Caki2 (cell line): ENCODE data around the gene LRP3. TPM values are rescaled to one million over a fixed set of nuclear protein-coding genes. Genes with fewer than 3 reads are reported as not detected.
"Not testable (repeated sequence)": the region's sequence is repeated elsewhere in the genome, so short reads cannot be mapped to it uniquely, and the experiment has no call there.

Source experiments
- DNase-seq: peaks from one replicate; pipeline ENCODE4 v3.0.0-alpha.2; 2015; ENCODE audit warnings: low read depth
- in situ Hi-C: cut with HindIII; loops from 2 replicates; pipeline ENCODE4 v1.10.0; 2016; ENCODE audit warnings: low sequenced_read_pairs, low pct_unique_long_range_greater_than_20kb, mixed read lengths
- total RNA-seq: library from RNA; depleted of rRNA; stranded (reverse); fragments of >200 nt; shearing (Covaris generic); gene quantifications from 2 replicates; pipeline ENCODE4 v1.2.3, GENCODE V29; 2014; ENCODE audit warnings: low replicate concordance

Gene LRP3
- total RNA-seq, 1 experiment from 2014 or later = 53.6 TPM

- in situ Hi-C loops = no loop called here
Observed at GRCh38 chr19:33174186-33174585, 19.9 kb upstream of the LRP3 start.

DNA sequence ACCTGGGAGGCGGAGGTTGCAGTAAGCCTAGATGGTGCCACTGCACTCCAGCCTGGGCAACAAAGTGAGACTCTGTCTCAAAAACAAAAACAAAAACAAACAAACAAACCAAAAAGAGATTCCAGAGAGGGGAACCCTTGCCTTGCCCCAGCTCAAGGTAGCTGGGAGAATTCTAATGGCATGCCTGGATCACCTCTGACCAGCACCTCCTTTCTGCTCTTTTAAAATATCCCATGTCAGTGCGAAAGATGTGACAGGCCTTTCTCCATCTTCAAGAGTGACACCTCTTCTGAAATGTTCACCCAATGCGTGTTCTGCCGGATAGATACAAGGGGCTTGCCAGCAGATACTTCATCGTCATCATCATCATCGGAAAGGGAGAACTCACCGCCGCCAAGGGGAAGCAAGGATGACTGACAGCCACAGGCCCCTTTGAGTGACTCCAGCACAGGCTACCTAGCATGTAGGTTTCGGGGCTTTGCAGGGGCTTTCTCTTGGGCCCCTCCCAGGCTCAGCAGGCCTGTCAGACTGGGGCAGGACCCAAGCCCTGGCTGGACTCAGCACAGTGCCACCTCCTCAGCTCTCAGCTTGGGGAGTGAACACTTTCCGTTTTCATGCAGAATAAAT lies 18.9 kb upstream of the LRP3 start:
- no peak for DNase-seq
- in situ Hi-C loops = no loop called here

More at GRCh38 chr19:33174186-33174585, 19.9 kb upstream of the LRP3 start:
- no peak for DNase-seq

DNA sequence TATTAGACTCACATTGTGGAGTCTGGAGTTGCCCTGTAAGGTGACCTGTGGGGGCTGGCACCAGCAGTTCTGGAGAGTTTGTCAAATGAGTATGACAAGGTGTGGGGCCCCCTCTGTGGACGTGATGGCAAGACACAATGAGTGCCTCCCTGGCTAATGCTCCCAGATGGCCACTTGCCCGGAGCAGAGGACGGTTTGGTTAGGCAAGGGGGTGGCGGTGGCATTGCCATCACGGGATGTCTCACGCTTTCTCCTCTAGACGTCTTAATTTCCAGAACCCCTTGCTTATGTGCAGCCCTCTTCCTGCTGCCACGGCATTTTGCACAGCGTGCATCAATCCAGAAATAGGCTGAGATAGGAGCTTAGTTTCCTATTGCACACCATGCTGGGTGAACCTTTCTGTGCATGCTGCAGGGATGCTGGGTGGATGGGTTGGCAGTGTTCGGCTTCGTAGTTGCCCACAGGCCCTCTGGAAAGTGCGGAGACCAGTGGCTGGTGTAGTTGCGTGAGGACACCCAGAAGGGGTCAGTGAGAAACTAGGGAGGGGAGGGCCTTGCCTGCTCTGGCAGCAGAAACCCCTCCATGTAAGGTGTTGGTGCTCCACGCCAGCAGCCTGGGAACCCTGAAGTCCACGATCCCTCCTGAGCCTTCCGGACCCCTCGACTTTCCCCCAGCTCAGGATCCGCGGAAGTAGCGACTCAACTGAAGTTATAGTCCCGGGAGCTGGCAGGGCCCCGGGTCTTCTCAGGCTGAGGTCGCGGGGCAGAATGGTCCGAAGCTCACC lies 18.1 kb upstream of the LRP3 start:
- no peak for DNase-seq
- in situ Hi-C loops = no loop called here

DNA sequence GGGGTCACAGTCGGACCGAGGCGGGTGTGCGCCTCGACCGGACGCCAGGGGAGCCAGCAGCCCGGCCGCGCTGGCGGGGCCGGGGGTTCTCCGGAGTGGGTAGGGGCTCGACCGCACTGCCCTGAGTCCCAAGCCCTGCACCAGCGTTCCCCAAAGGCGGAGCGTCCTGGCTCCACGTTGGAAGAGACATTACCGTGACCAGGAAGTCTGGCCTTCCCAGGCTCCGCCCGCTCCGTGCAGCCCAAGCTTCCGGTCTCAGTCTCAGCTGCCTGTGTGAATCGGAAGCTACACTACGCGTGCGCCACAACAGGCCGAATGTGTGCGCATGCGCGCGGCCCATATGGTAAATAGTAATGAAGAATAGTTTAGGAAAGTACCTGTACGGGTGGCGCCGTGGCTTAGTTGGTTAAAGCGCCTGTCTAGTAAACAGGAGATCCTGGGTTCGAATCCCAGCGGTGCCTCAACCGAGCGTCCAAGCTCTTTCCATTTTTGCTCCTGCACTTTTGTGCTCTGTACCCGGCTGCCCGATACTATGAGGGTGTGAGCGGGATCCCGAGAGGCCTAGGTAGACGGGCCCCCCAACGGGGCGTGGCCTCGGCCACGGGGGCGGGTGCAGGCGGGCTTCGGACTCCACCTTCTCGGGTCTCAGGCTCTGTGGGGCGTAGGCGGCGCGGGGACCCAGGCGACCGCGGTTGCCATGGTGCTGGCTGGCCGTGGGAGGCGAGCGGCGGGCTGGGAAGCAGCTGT lies 17.3 kb upstream of the LRP3 start:
- in situ Hi-C loops = no loop called here

DNA sequence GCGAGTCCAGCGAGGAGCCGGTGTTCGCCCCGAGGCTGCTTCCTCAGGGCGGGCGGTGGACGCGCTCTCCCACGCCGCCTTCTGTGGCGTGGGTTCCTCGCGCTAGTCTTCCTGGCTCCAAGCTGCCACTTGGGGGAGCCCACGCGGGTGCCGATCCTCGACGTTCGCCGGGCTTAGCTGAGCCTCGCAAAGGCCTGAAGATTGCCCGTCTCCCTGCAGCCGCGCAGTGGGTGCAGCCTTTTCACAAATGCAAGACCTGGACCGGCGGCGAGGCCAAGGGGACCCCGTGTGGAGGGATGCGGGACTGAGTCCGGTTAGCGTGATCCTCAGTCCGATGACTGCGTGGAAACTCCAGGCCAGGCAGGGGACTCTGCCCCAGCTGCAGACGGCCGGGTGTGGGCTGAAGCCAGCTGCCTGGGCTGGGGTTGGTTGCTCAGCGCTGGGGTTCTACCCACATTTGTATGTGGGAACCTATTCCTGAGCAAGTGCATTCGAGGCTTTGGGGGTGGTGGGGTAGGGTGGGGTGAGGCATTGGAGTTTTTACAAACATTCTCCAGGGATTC lies 16.6 kb upstream of the LRP3 start:
- in situ Hi-C loops = no loop called here
- DNase-seq = no peak

More for the DNA sequence above, 17.3 kb upstream of the LRP3 start:
- DNase-seq = peak; percentile 100

DNA sequence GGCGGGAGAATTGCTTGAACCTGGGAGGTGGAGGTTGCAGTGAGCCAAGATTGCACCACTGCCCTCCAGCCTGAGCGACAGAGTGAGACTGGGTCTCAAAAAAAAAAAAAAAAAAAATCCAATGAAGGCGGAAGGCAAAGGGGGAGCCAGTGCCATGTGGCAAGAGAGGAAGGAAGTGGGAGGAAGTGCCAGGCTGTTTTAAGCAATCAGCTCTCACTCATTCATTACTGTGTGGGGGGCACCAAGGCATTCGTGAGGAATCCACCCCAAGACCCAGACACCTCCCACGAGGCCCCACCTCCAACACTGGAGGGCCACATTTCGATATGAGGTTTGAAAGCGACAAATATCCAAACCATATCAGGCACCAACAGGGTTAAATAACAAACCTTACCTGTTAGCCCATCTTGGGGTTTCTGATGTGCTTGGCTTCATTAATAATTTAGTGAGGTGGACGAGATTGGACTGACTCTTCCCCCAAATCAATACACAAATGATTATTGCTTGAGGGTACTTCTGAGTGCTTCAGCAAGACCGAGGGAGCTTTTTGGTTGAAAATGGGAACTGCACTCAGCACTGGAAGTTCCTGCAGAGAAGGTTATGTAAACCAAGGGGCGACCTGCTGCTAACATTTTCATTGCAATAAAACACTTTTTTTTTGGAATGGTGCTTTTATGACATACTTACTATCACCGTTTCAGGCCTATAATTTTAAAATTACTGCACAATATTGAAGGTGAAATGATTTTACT lies 7.5 kb upstream of the LRP3 start:
- in situ Hi-C loops = no loop called here
- no peak for DNase-seq

- in situ Hi-C loops = no loop called here
- DNase-seq = peak; percentile 48
Observed at GRCh38 chr19:33187183-33187540, 7.0 kb upstream of the LRP3 start.

DNA sequence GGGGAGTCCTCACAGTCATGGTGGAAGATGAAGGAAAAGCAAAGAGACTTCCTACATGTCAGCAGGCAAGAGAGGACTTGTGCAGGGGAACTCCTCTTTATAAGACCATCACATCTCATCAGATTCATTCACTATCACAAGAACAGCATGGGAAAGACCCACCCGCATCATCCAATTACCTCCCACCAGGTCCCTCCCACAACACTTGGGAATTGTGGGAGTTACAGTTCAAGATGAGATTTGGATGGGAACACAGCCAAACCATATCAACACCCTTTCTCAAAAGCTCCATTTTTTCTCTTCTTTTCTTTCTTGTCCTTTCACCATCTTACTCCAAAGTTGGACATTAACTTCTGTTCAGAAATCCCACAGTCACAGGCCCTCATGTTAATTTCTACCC lies 4.7 kb upstream of the LRP3 start:
- DNase-seq = no peak

GRCh38 chr19:33191092-33191491 lies 3.0 kb upstream of the LRP3 start:
- DNase-seq, in situ Hi-C loops: not testable (repeated sequence)

More for the DNA sequence above, 4.7 kb upstream of the LRP3 start:
- in situ Hi-C loops = no loop called here

DNA sequence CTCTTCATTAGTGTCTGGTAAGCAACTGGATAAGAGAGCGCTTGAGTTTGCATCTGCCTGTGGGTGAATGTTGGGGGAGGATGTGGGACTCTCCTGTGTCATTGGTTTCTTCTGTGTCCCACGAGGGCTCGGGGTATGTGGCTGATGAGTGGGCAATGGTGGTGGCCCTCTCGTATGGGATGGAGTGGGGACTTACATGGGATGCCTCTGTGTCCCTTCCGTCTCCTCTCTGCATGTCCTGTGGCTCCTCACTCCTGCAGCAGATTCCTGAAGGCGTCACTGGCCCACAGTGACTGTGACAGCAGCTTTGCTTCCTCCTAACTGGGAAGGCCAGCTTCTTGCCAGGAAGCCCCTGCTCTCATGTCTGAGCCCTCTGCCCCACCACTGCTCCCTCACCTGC lies 2.6 kb upstream of the LRP3 start:
- in situ Hi-C loops = no loop called here

GRCh38 chr19:33192010-33192409 lies 2.1 kb upstream of the LRP3 start:
- in situ Hi-C loops = no loop called here

More for the DNA sequence above, 2.6 kb upstream of the LRP3 start:
- DNase-seq = no peak

DNA sequence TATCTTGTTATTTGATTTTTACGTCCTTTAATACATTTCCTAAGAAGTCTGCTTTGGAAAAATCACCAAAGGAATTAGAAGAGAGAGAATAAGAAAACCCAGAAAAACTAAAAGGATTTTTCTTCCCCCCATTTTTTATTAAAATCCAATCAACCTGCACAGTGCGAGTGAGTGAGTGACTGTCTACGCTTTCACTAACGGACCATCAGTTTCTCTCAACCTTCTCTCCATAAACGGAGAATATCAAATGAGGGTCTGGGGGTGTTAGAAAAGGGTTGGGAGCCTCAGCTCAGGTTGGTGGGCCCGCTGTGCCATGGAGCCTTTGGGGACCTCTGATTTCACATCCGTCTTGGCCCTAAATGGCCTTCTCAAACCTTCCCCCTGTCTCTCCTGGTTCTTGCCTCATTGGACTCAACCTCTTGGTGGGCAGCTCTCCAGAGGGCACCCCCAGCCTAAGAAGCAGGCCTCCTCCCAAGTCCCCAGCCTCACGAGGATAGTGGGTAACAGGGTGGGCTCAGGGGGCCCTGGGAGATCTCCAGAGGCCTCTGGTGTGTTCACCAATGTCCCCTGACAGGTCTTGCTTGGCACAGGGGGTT lies 763 bp upstream of the LRP3 start:
- in situ Hi-C loops = no loop called here
- no peak for DNase-seq

More at GRCh38 chr19:33192010-33192409, 2.1 kb upstream of the LRP3 start:
- no peak for DNase-seq

GRCh38 chr19:33194532-33194885 lies 379 bp downstream of the LRP3 start:
- in situ Hi-C loops = no loop called here
- peak; percentile 33 for DNase-seq

GRCh38 chr19:33194886-33195644 lies 935 bp downstream of the LRP3 start:
- peak; percentile 29 for DNase-seq

DNA sequence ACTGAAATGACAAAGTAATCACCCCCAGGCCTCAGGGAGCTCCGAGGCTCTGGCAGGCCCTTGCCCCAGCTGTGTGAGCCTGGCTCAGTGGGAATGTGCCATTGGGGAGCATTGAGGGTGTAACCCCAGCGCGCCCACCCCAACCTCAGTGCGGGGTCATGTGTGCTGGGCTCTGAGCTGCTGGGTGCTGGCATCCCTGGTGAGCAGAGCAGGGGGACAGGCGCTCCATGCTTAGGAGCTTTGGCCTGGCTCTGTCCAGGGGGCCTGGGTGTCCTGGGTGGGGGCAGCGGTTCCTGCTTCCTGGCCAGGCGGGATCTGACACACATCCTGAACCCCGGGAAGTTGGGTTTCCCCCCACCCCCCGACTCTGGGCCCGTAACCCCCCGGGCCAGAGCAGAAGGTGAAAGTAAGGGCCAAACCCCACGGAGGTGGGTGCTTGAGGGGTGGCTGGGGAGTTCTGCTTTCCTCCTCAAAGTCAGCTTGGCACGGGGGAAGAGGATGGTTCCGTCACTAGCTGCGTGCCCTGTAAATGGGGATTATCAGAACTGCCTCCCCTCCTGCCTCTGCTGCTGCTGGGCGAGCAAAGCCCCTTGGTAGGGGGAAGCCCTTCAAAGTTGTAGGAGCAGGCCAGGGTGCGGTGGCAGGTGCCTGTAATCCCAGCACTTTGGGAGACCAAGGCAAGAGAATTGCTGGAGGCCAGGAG lies 1.7 kb downstream of the LRP3 start:
- no peak for DNase-seq
- in situ Hi-C loops = no loop called here

More at GRCh38 chr19:33194886-33195644, 935 bp downstream of the LRP3 start:
- in situ Hi-C loops = no loop called here

DNA sequence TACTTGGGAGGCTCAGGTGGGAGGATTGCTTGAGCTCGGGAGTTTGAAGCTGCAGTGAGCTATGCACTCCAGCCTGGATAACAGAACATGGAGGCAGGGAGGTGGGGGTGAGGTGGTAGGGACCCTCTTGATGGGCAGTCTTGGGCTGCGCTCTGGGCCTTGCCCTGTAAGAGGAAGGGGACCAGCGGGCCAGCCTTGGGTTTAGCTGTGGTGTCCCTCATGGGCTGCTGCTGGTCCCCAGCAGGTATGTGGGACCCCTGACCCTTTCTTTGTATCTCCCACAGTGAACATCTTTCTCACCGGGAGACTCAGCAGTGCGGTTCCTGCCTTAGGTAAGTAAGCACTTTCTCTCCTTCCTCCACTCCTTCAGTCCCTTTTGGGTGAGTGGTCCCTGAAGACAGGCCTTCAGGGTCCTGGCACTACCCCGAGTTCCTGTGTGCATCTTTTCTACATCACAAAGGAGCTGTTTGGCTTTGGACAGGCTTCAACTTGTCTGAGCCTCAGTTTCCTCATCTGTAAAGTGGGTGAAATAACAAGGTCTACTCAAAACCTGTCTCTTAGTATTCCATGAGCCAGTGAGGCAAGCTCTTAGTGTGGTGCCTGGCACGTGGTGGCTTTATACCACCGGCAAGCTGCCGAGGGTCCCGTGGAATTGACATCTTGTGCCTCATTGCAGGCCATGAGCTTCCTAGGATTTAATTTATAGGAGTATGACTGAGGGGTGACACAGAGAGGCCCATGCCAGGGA lies 2.5 kb downstream of the LRP3 start:
- DNase-seq = no peak
- in situ Hi-C loops = no loop called here
